PC-9 (cell line): ENCODE results near the gene EPHX1. TPM values are rescaled to one million over a fixed set of nuclear protein-coding genes. Genes with fewer than 3 reads are reported as not detected.

Experiments used
- BruUV-seq: library from RNA; stranded (reverse); fragments of 400-500 nt; replicated peaks from 2 replicates; lab custom pipeline; 2021; lab: Mats Ljungman, UMichigan
- CTCF ChIA-PET: fragments of 300-600 bp; sonication (Branson Sonifier 250); formaldehyde crosslinking; loops from one replicate; lab custom pipeline; 2022; ENCODE audit warnings: antibody characterized with exemption; lab: Charles Lee
- POLR2A ChIA-PET: fragments of 300-600 bp; sonication (Branson Sonifier 250); formaldehyde crosslinking; loops from one replicate; lab custom pipeline; 2022; ENCODE audit warnings: antibody characterized with exemption; ENCODE audit not compliant: unreplicated experiment; lab: Charles Lee
- DNase-seq, 2 experiments: peaks; one replicate each; pipeline versions ENCODE4 v3.0.0 to v3.0.0-alpha.2; 2015 to 2022; ENCODE audit warnings: mixed read lengths in 1 of 2
- H2AFZ ChIP-seq: fragments of 200-600 bp; sonication (generic); 2 replicates; pipeline ENCODE4 v1.8.1; 2017; ENCODE audit warnings: antibody characterized with exemption
- H3F3A ChIP-seq: fragments of 200-600 bp; sonication (generic); 2 replicates; pipeline ENCODE4 v1.8.1; 2017; ENCODE audit warnings: antibody characterized with exemption, mild to moderate bottlenecking, low read depth; ENCODE audit not compliant: insufficient read depth
- H3K27ac ChIP-seq: fragments of 200-600 bp; sonication (generic); 2 replicates; pipeline ENCODE4 v1.6.1; 2016; ENCODE audit warnings: mixed run types
- H3K27me3 ChIP-seq: fragments of 200-600 bp; sonication (generic); 2 replicates; pipeline ENCODE4 v1.6.1; 2016; ENCODE audit warnings: low read depth, mixed run types; ENCODE audit not compliant: insufficient read depth
- H3K36me3 ChIP-seq: fragments of 200-600 bp; sonication (generic); 2 replicates; pipeline ENCODE4 v1.6.1; 2016; ENCODE audit warnings: low read depth, mixed run types
- H3K4me1 ChIP-seq: fragments of 200-600 bp; sonication (generic); replicated peaks from 2 replicates; pipeline ENCODE4 v1.6.1; 2016; ENCODE audit warnings: mixed run types; ENCODE audit not compliant: insufficient read depth
- H3K4me2 ChIP-seq: fragments of 200-600 bp; sonication (generic); 2 replicates; pipeline ENCODE4 v1.6.1; 2017; ENCODE audit warnings: mixed run types
- H3K4me3 ChIP-seq: fragments of 200-600 bp; sonication (generic); 2 replicates; pipeline ENCODE4 v1.6.1; 2016; ENCODE audit warnings: mixed run types
- H3K79me2 ChIP-seq: fragments of 200-600 bp; sonication (generic); 2 replicates; pipeline ENCODE4 v1.6.1; 2017; ENCODE audit warnings: low read depth, mixed run types
- H3K9me2 ChIP-seq: fragments of 200-600 bp; sonication (generic); 2 replicates; pipeline ENCODE4 v1.8.1; 2017; ENCODE audit warnings: mild to moderate bottlenecking; ENCODE audit not compliant: insufficient read depth
- H3K9me3 ChIP-seq: fragments of 200-600 bp; sonication (generic); 2 replicates; pipeline ENCODE4 v1.8.1; 2016; ENCODE audit warnings: low read depth; ENCODE audit not compliant: insufficient read depth
- H4K20me1 ChIP-seq: fragments of 200-600 bp; sonication (generic); 2 replicates; pipeline ENCODE4 v1.8.1; 2017; ENCODE audit not compliant: insufficient read depth
- EZH2 ChIP-seq: fragments of 200-600 bp; sonication (generic); IDR thresholded peaks from 2 replicates; pipeline ENCODE4 v1.8.0; 2017; ENCODE audit warnings: antibody characterized with exemption, low read depth
- intact Hi-C: fragments of 100-400 bp; cut with micrococcal nuclease; formaldehyde crosslinking; loops from one replicate; pipeline ENCODE4 v1.10.0; 2022; ENCODE audit not compliant: unreplicated experiment
- total RNA-seq: library from RNA; stranded (reverse); gene quantifications from 2 replicates; pipeline ENCODE4 v1.2.3, GENCODE V29; 2021
- TF ChIP-seq, protein P1 (sequence below): fragments of 200-600 bp; sonication (generic); conservative IDR thresholded peaks from 2 replicates; pipeline ENCODE4 v1.6.1; 2017; ENCODE audit warnings: mixed run types, antibody characterized with exemption, mild to moderate bottlenecking, moderate library complexity

Gene EPHX1
- total RNA-seq, 1 experiment from 2014 or later: 313 TPM

DNA sequence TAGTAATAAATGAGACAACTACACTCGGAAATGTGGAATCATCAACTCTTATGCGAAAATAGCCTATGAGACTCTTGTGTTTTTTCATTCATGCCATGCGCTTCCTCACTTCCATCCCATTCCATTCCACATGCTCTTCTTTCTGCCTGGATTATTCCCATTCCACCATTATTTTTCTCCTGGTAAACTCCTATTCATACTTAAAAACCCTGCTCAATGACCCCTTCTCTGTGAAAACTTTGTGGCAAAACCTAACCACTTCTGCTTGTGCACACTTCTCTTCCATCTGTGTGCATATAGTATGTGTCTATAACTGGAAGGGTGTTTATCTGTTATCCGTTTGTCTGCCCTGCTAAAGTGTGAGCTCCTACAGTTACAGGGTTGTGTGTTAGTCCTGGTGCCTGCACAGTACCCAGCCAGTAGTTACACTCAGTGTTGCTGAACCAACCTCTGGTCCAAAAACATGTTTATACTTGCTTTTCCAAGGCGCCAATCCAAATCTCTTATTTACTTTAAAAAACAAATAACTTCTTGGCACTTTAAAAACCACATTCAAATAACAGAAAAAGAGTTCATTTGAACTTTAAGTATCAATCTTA lies 10.7 kb downstream of the EPHX1 start:
- peaks cover 3% of the 10 kb centered on the region; the same call in 1 of the 2 replicates for H4K20me1 ChIP-seq
- CTCF ChIA-PET: no interaction called here

DNA sequence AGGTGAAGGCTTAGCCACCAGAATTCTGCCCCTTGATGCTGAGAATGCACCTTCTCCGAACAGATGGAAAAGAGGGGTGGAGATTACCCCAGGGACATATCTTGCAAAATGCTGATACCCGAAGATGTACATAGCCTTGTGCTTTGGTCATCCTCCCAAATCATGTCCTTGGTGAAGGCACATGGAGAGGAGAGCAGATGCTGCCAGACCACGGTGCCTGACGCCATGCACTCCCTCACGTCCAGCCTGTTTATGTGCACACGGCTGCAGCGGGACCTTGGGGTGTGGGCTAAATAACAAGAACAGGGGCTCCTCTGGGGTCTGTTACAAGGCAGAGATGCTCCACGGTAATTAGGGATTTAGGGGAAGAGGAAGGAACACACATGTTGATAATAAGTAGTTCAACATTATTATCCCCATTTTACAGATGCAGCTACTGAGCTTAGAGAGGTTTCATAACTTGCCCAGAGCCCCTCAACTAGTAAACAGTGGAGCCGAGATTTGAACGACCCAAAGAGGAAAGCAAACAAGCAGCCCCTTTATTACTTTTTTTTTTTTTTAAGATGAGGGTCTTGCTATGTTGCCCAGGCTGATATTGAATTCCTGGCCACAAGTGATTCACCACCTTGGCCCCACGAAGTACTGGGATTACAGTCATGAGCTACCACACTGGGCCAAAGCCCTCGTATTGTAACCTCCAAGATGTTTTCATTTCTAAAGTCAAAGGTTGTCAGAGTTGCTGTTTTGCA lies 12.9 kb downstream of the EPHX1 start:
- TF ChIP-seq EZH2: no peak
- TF ChIP-seq, protein P1, sequence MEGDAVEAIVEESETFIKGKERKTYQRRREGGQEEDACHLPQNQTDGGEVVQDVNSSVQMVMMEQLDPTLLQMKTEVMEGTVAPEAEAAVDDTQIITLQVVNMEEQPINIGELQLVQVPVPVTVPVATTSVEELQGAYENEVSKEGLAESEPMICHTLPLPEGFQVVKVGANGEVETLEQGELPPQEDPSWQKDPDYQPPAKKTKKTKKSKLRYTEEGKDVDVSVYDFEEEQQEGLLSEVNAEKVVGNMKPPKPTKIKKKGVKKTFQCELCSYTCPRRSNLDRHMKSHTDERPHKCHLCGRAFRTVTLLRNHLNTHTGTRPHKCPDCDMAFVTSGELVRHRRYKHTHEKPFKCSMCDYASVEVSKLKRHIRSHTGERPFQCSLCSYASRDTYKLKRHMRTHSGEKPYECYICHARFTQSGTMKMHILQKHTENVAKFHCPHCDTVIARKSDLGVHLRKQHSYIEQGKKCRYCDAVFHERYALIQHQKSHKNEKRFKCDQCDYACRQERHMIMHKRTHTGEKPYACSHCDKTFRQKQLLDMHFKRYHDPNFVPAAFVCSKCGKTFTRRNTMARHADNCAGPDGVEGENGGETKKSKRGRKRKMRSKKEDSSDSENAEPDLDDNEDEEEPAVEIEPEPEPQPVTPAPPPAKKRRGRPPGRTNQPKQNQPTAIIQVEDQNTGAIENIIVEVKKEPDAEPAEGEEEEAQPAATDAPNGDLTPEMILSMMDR: no peak
- Histone ChIP-seq H3K4me2 (no peak overlapping the region), H3F3A (peaks cover 5% of the 10 kb centered on the region; the same call in 1 of the 2 replicates), H3K79me2 (peaks cover 84% of the 10 kb centered on the region), H3K27me3 (no peaks in the 10 kb centered on the region), H3K36me3 (peaks cover 49% of the 10 kb centered on the region), H3K9me3 (no peaks in the 10 kb centered on the region), H3K4me1 (peaks cover 13% of the 10 kb centered on the region), H4K20me1 (peaks cover 9% of the 10 kb centered on the region; the same call in 1 of the 2 replicates), H3K4me3 (no peak overlapping the region), H2AFZ (no peak overlapping the region), H3K27ac (no peak overlapping the region), H3K9me2 (no peaks in the 10 kb centered on the region; the same call in 1 of the 2 replicates)
- CTCF ChIA-PET: interaction anchor here (0.7 kb wide), 1 partner anchor 10 kb away, joined by 3 read pairs; no protein-coding TSS in a partner anchor
- no peak for DNase-seq
- POLR2A ChIA-PET: no interaction called here
- no TSS peak for BruUV-seq
- intact Hi-C loops: no loop called here

More for the DNA sequence above, 10.7 kb downstream of the EPHX1 start:
- no peak overlapping the region for H3K4me2 ChIP-seq
- no peaks in the 10 kb centered on the region for H3K27me3 ChIP-seq
- DNase-seq: no peak
- no peaks in the 10 kb centered on the region; the same call in 1 of the 2 replicates for H3K9me2 ChIP-seq
- POLR2A ChIA-PET: no interaction called here
- no TSS peak for BruUV-seq
- H2AFZ ChIP-seq: no peak overlapping the region
- peaks cover 80% of the 10 kb centered on the region for H3K79me2 ChIP-seq
- intact Hi-C loops: no loop called here
- H3K36me3 ChIP-seq: peaks cover 51% of the 10 kb centered on the region
- TF ChIP-seq, protein P1: no peak
- no peak for TF ChIP-seq EZH2
- peaks cover 13% of the 10 kb centered on the region; the same call in 1 of the 2 replicates for H3F3A ChIP-seq
- no peaks in the 10 kb centered on the region for H3K9me3 ChIP-seq
- no peak overlapping the region for H3K4me3 ChIP-seq
- peak overlapping the region; percentile 16; the same call in 1 of the 2 replicates for H3K27ac ChIP-seq
- H3K4me1 ChIP-seq: peaks cover 35% of the 10 kb centered on the region

DNA sequence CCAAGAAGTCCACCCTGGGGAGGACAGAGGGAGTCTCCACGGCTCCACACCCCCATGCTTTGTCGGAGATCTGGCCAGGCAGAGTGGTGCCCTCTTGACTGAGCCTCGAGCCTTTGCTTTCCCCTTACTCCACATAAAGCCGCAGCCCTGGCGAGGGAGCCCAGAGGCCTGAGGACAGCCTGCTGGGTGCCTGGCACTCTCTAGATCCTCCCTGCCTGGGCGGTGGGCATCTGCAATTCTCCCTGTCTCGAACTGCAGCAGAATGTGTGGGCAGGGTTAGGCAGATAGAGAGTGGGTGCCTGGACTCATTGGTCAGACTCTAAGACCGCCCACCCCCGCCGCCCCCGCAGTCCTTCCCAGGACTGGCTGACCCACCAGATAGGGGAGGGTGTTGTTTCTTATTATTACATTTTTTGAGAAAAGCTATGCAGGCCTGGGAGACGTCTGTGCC lies 13.9 kb downstream of the EPHX1 start:
- Histone ChIP-seq H3K4me1 (0 out of 2 replicates have a peak, but pooled peaks cover 5% of the 10 kb centered on the region), H3K79me2 (peaks cover 75% of the 10 kb centered on the region), H3K4me3 (no peak overlapping the region), H3F3A (no peaks in the 10 kb centered on the region), H3K27me3 (no peaks in the 10 kb centered on the region), H3K9me2 (no peaks in the 10 kb centered on the region; the same call in 1 of the 2 replicates), H3K4me2 (no peak overlapping the region), H3K36me3 (peaks cover 42% of the 10 kb centered on the region), H3K9me3 (no peaks in the 10 kb centered on the region), H4K20me1 (peaks cover 9% of the 10 kb centered on the region; the same call in 1 of the 2 replicates), H3K27ac (no peak overlapping the region), H2AFZ (no peak overlapping the region)
- ChIA-PET POLR2A (interaction anchor here (0.5 kb wide), 1 partner anchor 11 kb away, joined by 4 read pairs; no protein-coding TSS in a partner anchor), CTCF (no interaction called here)
- intact Hi-C loops: no loop called here
- no peak for TF ChIP-seq EZH2
- TF ChIP-seq, protein P1: no peak
- no peak for DNase-seq
- BruUV-seq: no TSS peak
